ENCODE measurements around the gene UBE2H.
A peak's percentile ranks its signal among the peaks of the same experiment; 100 is the strongest.

The UBE2H gene

GRCh38 chr7:129950191-129950932 lies 2.4 kb downstream of the UBE2H start:
- no peak for DNase-seq

GRCh38 chr7:129949292-129950133 lies 3.2 kb downstream of the UBE2H start:
- no peak for DNase-seq

- peak; percentile 68 for DNase-seq
Measured at GRCh38 chr7:129948877-129949291, 3.9 kb downstream of the UBE2H start.

DNA sequence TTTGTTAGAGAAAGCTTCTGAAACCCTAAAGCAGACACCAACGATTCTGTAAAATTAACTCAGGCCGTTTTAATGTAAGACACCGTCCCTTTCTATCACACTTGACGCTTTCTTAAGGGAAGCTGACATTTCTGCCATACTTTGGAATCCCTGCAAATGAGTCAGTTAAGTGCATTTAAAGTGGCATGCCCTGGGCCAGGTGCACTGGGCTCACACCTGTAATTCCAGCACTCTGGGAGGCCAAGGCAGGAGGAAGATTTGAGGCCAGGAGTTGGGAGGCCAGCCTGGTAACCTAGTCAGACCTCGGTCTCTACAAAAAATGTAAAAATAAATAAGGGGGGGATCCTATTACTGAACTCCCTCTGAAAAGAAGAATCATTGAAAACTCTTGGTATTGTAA lies 4.4 kb downstream of the UBE2H start:
- no peak for DNase-seq

DNA sequence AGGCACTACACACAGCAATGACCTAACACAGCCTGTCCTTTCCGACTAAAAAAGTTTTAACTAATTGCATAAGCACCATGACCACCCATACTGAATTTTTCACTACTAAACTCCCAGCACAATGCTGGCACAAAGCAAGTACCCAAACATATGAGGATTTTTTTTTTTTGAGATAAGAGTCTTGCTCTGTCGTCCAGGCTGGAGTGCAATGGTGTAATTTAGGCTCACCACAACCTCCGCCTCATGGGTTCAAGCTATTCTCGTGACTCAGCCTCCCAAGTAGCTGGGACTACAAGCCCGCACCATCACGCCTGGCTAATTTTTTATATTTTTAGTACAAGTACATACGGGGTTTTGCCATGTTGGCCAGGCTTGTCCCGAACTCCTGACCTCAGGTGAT lies 5.1 kb downstream of the UBE2H start:
- no peak for DNase-seq

- no peak for DNase-seq
Measured at GRCh38 chr7:129947049-129947448, 5.7 kb downstream of the UBE2H start.

- DNase-seq: no peak
Measured at GRCh38 chr7:129946282-129946681, 6.5 kb downstream of the UBE2H start.

- no peak for DNase-seq
Measured at GRCh38 chr7:129943352-129943751, 9.4 kb downstream of the UBE2H start.

DNA sequence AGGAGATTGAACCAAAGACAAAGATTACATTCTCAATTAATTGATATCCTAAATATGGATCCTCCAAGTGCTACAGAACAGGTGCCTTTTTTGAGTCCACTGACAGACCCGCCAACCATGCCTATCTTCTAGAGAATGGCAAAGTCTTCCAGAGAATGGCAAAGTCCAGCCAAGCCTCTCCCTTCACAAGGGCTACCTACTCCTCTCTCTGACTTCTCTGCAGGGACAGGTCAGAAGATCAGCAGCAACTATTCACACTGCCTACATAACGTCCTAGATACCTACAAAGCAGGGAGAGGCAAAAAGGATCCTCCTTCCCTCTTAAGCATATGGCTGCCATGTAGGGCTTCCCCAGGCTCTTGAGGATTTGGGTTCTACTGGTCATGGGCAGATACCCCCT lies 12.4 kb downstream of the UBE2H start:
- DNase-seq: no peak

- DNase-seq: no peak
Measured at GRCh38 chr7:129939881-129940280, 12.9 kb downstream of the UBE2H start.

DNA sequence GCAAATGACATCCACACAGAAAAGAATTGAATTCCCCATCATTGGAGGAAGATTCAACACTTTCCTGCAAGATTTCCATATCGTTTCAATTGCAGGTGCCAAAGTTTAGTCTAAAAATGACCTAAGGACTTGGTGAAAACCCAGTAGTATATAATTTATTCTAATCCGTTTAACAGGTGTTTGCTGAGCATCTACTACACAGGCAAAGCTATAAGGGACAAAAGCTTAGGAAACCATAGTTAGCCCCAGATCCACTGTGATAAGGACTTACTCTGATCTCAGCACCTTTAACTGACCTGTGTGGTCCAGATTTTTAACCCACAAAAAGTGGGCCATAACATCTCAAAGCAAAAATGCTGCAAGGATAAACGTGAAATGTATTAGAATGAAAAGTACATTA lies 19.1 kb downstream of the UBE2H start:
- no peak for DNase-seq

GRCh38 chr7:129926618-129927017 lies 26.1 kb downstream of the UBE2H start:
- DNase-seq: no peak

DNA sequence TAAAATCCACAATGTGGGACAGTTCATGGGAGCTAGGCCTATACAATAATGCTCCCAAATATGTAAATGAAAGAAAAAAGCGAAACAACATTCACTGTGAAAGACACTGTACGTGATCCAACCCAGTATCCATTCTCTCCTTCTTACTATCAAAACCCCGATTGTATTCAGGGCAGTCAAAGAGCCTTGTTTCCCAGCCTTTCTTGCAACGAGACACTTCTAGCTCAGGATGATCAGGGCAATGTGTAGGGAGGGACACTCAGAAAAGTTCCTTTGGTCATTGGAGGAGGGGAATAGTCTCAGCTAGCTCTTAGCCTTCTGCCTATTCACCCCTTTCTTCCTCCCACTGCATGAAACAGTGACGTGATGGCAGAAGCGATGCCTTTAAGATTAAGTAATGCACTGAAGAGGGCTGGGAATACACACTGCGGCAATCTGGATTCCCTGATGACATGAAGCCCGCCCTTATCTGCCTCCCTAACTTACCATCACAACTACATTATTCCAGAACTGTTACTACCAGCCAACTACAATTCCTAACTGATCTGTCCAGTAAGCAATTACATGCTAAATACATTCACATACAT lies 27.3 kb downstream of the UBE2H start:
- DNase-seq: no peak

- DNase-seq: no peak
Measured at GRCh38 chr7:129924602-129925001, 28.2 kb downstream of the UBE2H start.

DNA sequence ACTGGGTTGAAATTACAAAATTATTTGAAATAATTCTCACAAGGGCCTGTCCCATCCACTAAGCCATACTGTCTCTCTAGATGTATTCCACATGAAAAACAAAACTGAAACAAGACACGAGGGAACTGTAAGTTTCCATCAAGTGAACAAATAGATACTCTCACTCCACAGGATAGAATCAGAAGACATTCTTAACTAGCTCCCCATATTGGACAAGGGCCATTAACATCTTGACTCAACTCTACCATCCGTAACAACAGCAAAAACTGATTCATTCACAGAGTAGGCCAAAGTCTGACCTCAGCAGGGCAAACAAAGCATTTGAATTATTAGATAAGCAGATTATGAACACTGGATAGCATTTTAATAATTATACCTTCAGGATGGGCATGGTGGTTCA lies 29.1 kb downstream of the UBE2H start:
- no peak for DNase-seq

- DNase-seq: no peak
Measured at GRCh38 chr7:129919492-129919891, 33.3 kb downstream of the UBE2H start.

DNA sequence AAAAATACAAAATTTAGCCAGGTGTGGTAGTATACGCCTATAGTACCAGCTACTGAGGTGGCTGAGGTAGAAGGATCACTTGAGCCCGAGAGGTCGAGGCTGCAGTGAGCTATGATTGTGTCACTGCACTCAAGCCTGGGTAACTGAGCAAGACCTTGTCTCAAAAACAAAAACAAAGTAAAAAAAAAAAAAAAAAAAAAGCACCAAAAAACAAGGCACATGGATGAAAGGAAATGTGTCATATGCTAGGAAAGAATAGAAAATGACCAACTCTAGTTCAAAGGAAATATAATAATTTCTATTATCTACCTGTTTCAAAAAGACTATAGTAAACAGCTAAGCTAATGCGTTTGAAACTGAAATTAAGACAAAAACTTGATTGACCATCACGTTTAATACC lies 33.8 kb downstream of the UBE2H start:
- no peak for DNase-seq

DNA sequence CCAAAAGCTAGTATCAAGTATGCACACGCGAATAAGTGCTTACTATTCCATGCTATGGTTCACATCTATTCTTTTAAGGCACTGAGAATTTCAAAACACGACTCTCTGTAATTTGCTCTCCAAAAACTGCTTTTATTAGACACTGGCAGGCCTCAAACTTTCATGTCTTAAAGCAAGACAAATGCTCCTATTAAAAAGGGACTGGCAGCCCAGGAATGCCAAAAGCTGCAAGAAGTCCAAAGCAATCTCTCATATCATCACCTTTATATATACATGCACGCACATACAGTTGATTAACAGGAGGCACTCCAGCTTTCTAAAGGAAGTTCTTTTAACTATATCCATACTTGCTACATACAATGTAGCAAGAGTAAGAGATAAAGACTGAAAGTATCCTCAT lies 34.8 kb downstream of the UBE2H start:
- no peak for DNase-seq

DNA sequence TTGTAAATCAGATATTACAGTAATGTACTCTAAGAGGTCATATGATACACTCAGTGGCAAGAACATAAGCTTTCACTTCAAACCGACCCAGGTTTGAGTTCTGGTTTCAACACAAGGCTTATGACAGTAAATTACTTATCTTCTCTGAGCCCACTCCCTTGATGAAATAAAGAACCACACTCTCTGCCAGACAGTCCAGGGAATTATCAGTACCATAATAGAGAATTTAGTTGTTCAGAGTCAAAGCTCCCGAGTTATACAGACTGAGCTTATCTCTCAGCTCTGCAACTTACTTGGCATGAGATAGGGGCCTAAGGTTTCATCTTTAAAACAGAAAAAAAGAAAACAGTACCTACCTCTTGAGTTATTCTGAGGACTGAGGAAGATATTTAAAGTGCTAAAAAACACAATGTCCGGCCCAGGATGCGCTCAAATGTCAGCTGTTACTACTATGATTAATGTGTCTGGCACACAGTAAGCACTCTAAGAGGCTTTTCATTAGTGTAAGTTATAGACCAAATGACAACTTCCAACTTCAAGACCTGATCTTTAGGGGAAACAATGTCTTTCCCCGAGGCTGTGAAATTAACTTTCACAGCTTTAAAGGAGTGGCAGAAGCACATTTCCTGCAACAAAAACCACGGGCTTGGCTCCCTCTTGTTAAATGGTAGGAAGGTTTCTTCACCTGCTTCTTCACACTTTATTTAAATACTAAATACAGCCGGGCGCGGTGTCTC lies 38.1 kb downstream of the UBE2H start:
- no peak for DNase-seq

GRCh38 chr7:129913428-129913827 lies 39.3 kb downstream of the UBE2H start:
- DNase-seq: no peak

DNA sequence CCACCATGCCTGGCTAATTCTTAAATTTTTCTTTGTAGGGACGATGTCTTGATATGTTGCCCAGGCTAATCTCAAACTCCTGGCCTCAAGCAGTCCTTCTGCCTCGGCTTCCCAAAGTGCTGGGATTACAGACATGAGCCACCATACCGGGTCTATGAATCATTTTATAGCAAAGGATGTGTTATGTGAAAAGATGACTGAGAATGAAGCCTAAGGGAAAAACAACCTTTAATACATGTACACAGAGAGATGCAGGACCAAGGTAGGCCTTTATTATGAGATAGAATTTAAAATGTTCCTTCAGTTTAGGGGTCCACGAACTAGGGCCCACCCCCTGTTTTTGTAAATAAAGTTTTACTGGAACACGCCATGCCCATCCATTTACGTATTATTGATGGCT lies 41.0 kb downstream of the UBE2H start:
- no peak for DNase-seq

GRCh38 chr7:129909669-129910068 lies 43.1 kb downstream of the UBE2H start:
- DNase-seq: no peak

- no peak for DNase-seq
Measured at GRCh38 chr7:129908181-129908580, 44.6 kb downstream of the UBE2H start.

Measured in T-helper 9 cell (primary cell).